ENCODE results near the gene MAEA. TPM values are rescaled to one million over a fixed set of nuclear protein-coding genes. Genes with fewer than 3 reads are reported as not detected.

The MAEA gene
- total RNA-seq, 1 donor from 2014 or later, result 103 TPM

- Histone ChIP-seq H3K4me1 (peaks cover 14% of the 10 kb centered on the region), H3K4me3 (no peak overlapping the region), H3K27me3 (no peaks in the 10 kb centered on the region), H3K27ac (no peak overlapping the region), H3K36me3 (peaks cover 0 to 13% of the 10 kb centered on the region in 2 donors), H3K9me3 (no peaks in the 10 kb centered on the region)
- no peak for DNase-seq (ENCODE audit: extremely low spot score in 2 of 2)
- TF ChIP-seq CTCF (IDR thresholded peaks at IDR 0.05), result no peak
- no peak for TF ChIP-seq POLR2AphosphoS5 (IDR thresholded peaks at IDR 0.05; ENCODE audit: insufficient read depth in 1 of 2, low read depth in 1 of 2)
- TF ChIP-seq POLR2A (IDR thresholded peaks at IDR 0.05), result no peak
- intact Hi-C loops (cut with DNase I), result loop anchor here (5.0 kb wide), 2 partner anchors 221 to 359 kb away; partner anchors contain the start of gene SLBP
Observed at GRCh38 chr4:1353186-1354055, 63.7 kb downstream of the MAEA start.

GRCh38 chr4:1354136-1354982 is 64.7 kb downstream of the MAEA start:
- no peak overlapping the region for H3K27ac ChIP-seq
- H3K4me3 ChIP-seq, result no peak overlapping the region
- peaks cover 5% of the 10 kb centered on the region for H3K4me1 ChIP-seq
- TF ChIP-seq POLR2A (IDR thresholded peaks at IDR 0.05), result no peak
- TF ChIP-seq CTCF (IDR thresholded peaks at IDR 0.05), result no peak
- no peak for TF ChIP-seq POLR2AphosphoS5 (IDR thresholded peaks at IDR 0.05; ENCODE audit: insufficient read depth in 1 of 2, low read depth in 1 of 2)
- peaks cover 0 to 10% of the 10 kb centered on the region in 2 donors for H3K36me3 ChIP-seq
- intact Hi-C loops (cut with DNase I), result loop anchor here (5.0 kb wide), 2 partner anchors 222 to 358 kb away; partner anchors contain the start of gene SLBP
- no peaks in the 10 kb centered on the region for H3K27me3 ChIP-seq
- DNase-seq (ENCODE audit: extremely low spot score in 2 of 2), result no peak
- no peaks in the 10 kb centered on the region for H3K9me3 ChIP-seq

GRCh38 chr4:1354983-1355275 is 65.2 kb downstream of the MAEA start:
- Histone ChIP-seq H3K4me1 (peaks cover 5% of the 10 kb centered on the region), H3K4me3 (no peak overlapping the region), H3K9me3 (no peaks in the 10 kb centered on the region), H3K27ac (no peak overlapping the region), H3K27me3 (no peaks in the 10 kb centered on the region), H3K36me3 (peaks cover 0 to 4% of the 10 kb centered on the region in 2 donors)
- TF ChIP-seq POLR2A (IDR thresholded peaks at IDR 0.05) (no peak), CTCF (IDR thresholded peaks at IDR 0.05) (no peak), POLR2AphosphoS5 (IDR thresholded peaks at IDR 0.05; ENCODE audit: insufficient read depth in 1 of 2, low read depth in 1 of 2) (no peak)
- intact Hi-C loops (cut with DNase I), result loop anchor here (5.0 kb wide), 2 partner anchors 223 to 357 kb away; partner anchors contain the start of gene SLBP
- DNase-seq (ENCODE audit: extremely low spot score in 2 of 2), result no peak

GRCh38 chr4:1355378-1355777 is 65.7 kb downstream of the MAEA start:
- Histone ChIP-seq H3K27ac (no peak overlapping the region), H3K27me3 (no peaks in the 10 kb centered on the region), H3K4me1 (peaks cover 5% of the 10 kb centered on the region), H3K4me3 (no peak overlapping the region), H3K9me3 (no peaks in the 10 kb centered on the region), H3K36me3 (no peaks in the 10 kb centered on the region)
- no peak for DNase-seq (ENCODE audit: extremely low spot score in 2 of 2)
- intact Hi-C loops (cut with DNase I), result no loop called here
- no peak for TF ChIP-seq CTCF (IDR thresholded peaks at IDR 0.05)
- no peak for TF ChIP-seq POLR2A (IDR thresholded peaks at IDR 0.05)
- no peak for TF ChIP-seq POLR2AphosphoS5 (IDR thresholded peaks at IDR 0.05; ENCODE audit: insufficient read depth in 1 of 2, low read depth in 1 of 2)
